ENCODE data around the gene ARF6. TPM values are rescaled to one million over a fixed set of nuclear protein-coding genes. Genes with fewer than 3 reads are reported as not detected.

Gene ARF6
- polyA plus RNA-seq, 1 donor (not counting 4 experiments of a cell fraction or from before 2014, with no cell fraction given) = 53.4 TPM

DNA sequence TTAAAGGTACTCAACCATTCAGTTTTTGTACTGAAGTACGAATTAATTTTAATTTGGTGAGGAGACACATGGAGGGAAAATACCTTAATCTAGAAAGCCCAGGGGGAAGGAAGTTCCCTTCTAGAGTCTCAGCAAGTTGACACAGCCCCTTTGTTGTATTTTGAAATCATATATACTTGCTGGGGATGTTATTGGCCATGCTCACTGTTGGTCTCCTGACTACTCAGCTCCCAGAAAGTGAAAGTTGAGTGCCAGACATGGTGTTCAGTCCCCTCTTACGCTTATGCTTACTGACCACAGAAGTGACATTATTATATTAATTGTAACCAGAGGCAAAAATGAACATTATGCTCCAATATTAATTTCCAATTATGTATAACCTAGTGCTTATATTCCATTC lies 28.1 kb downstream of the ARF6 start:
- dilution Hi-C loops (cut with MboI; ENCODE audit: extremely low pct_ligation_motif_present, low sequenced_read_pairs) = no loop called here
- DNase-seq (ENCODE audit: low read depth, low spot score) (no peak), FAIRE-seq (no peak)
- Histone ChIP-seq H3K79me2 (ENCODE audit: control insufficient read depth, insufficient read depth, low read length) (no peaks in the 10 kb centered on the region), H2AFZ (ENCODE audit: control insufficient read depth, low read length) (no peak overlapping the region), H4K20me1 (ENCODE audit: control insufficient read depth, extremely low read depth, insufficient read depth, low read length) (no peaks in the 10 kb centered on the region), H3K27ac (ENCODE audit: control insufficient read depth, insufficient read depth, low read length) (no peak overlapping the region), H3K9ac (ENCODE audit: control insufficient read depth, extremely low read depth, insufficient read depth, low read length) (no peak overlapping the region), H3K4me2 (ENCODE audit: control insufficient read depth, extremely low read depth, insufficient read depth, low read depth, low read length) (no peak overlapping the region), H3K4me3 (ENCODE audit: control insufficient read depth in 2 of 3, extremely low read depth in 1 of 3, insufficient read depth in 2 of 3, low read depth in 1 of 3, low read length in 3 of 3) (no peak overlapping the region), H3K9me3 (ENCODE audit: control insufficient read depth, low read depth, low read length) (no peaks in the 10 kb centered on the region), H3K36me3 (ENCODE audit: control insufficient read depth in 2 of 2, extremely low read depth in 1 of 2, insufficient read depth in 2 of 2, low read length in 2 of 2) (no peaks in the 10 kb centered on the region), H3K9me1 (ENCODE audit: control insufficient read depth, extremely low read depth, insufficient read depth, low read length) (no peaks in the 10 kb centered on the region), H3K27me3 (ENCODE audit: control insufficient read depth, extremely low read depth, insufficient read depth, low read length) (no peaks in the 10 kb centered on the region), H3K4me1 (ENCODE audit: control insufficient read depth, extremely low read depth, insufficient read depth, low read length) (no peaks in the 10 kb centered on the region)
- TF ChIP-seq, protein P1, sequence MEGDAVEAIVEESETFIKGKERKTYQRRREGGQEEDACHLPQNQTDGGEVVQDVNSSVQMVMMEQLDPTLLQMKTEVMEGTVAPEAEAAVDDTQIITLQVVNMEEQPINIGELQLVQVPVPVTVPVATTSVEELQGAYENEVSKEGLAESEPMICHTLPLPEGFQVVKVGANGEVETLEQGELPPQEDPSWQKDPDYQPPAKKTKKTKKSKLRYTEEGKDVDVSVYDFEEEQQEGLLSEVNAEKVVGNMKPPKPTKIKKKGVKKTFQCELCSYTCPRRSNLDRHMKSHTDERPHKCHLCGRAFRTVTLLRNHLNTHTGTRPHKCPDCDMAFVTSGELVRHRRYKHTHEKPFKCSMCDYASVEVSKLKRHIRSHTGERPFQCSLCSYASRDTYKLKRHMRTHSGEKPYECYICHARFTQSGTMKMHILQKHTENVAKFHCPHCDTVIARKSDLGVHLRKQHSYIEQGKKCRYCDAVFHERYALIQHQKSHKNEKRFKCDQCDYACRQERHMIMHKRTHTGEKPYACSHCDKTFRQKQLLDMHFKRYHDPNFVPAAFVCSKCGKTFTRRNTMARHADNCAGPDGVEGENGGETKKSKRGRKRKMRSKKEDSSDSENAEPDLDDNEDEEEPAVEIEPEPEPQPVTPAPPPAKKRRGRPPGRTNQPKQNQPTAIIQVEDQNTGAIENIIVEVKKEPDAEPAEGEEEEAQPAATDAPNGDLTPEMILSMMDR (optimal IDR thresholded peaks at IDR 0.05 in 1 of 3, IDR thresholded peaks at IDR 0.05 in 1 of 3, conservative IDR thresholded peaks at IDR 0.05 in 1 of 3; ENCODE audit: extremely low read depth in 1 of 3, insufficient read depth in 2 of 3, low read length in 3 of 3) = no peak
- TF ChIP-seq EZH2 (IDR thresholded peaks at IDR 0.05; ENCODE audit: low read length) = no peak

DNA sequence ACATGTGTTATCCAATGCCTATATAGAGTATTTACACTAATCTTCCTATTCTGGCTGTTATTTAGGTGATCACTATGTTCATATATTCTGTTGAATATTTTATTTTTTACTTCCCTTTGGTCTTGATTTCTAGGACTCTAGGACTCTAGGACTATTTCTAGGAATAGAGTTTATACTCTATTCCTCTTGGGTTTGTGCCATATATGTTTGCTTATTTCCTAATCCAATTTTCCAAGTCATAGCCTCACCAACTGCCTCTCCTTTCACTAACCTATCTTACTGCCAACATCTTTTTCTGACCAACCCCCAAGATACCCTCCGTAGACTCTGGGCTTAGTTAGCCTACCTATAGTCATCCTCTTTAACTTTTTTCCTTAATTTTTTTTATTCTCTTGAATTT lies 28.5 kb downstream of the ARF6 start:
- no peak for DNase-seq (ENCODE audit: low read depth, low spot score)
- Histone ChIP-seq H3K27ac (ENCODE audit: control insufficient read depth, insufficient read depth, low read length) (no peak overlapping the region), H3K36me3 (ENCODE audit: control insufficient read depth in 2 of 2, extremely low read depth in 1 of 2, insufficient read depth in 2 of 2, low read length in 2 of 2) (no peaks in the 10 kb centered on the region), H2AFZ (ENCODE audit: control insufficient read depth, low read length) (no peak overlapping the region), H3K9me1 (ENCODE audit: control insufficient read depth, extremely low read depth, insufficient read depth, low read length) (no peaks in the 10 kb centered on the region), H3K4me3 (ENCODE audit: control insufficient read depth in 2 of 3, extremely low read depth in 1 of 3, insufficient read depth in 2 of 3, low read depth in 1 of 3, low read length in 3 of 3) (no peak overlapping the region), H3K9me3 (ENCODE audit: control insufficient read depth, low read depth, low read length) (no peaks in the 10 kb centered on the region), H3K4me1 (ENCODE audit: control insufficient read depth, extremely low read depth, insufficient read depth, low read length) (no peaks in the 10 kb centered on the region), H3K27me3 (ENCODE audit: control insufficient read depth, extremely low read depth, insufficient read depth, low read length) (no peaks in the 10 kb centered on the region), H3K9ac (ENCODE audit: control insufficient read depth, extremely low read depth, insufficient read depth, low read length) (no peak overlapping the region), H3K4me2 (ENCODE audit: control insufficient read depth, extremely low read depth, insufficient read depth, low read depth, low read length) (no peak overlapping the region), H3K79me2 (ENCODE audit: control insufficient read depth, insufficient read depth, low read length) (no peaks in the 10 kb centered on the region), H4K20me1 (ENCODE audit: control insufficient read depth, extremely low read depth, insufficient read depth, low read length) (no peaks in the 10 kb centered on the region)
- FAIRE-seq = no peak
- dilution Hi-C loops (cut with MboI; ENCODE audit: extremely low pct_ligation_motif_present, low sequenced_read_pairs) = no loop called here
- TF ChIP-seq, protein P1 (optimal IDR thresholded peaks at IDR 0.05 in 1 of 3, IDR thresholded peaks at IDR 0.05 in 1 of 3, conservative IDR thresholded peaks at IDR 0.05 in 1 of 3; ENCODE audit: extremely low read depth in 1 of 3, insufficient read depth in 2 of 3, low read length in 3 of 3) = no peak
- TF ChIP-seq EZH2 (IDR thresholded peaks at IDR 0.05; ENCODE audit: low read length) = no peak

All from keratinocyte (primary cell).